Activated CD8-positive, alpha-beta memory T cell treated with anti-CD3 and anti-CD28 coated beads for 1 hour (primary cell): Measurements from ENCODE around the gene ZFAND3.
"Not testable (repeated sequence)": the region's sequence is repeated elsewhere in the genome, so short reads cannot be mapped to it uniquely, and the experiment has no call there.

Experiments used
- DNase-seq, 2 donors: peaks; one replicate each; pipeline ENCODE4 v3.0.0-alpha.2; 2020; ENCODE audit warnings: low read depth in 1 of 2; ENCODE audit errors: extremely low read depth in 1 of 2

Gene ZFAND3

DNA sequence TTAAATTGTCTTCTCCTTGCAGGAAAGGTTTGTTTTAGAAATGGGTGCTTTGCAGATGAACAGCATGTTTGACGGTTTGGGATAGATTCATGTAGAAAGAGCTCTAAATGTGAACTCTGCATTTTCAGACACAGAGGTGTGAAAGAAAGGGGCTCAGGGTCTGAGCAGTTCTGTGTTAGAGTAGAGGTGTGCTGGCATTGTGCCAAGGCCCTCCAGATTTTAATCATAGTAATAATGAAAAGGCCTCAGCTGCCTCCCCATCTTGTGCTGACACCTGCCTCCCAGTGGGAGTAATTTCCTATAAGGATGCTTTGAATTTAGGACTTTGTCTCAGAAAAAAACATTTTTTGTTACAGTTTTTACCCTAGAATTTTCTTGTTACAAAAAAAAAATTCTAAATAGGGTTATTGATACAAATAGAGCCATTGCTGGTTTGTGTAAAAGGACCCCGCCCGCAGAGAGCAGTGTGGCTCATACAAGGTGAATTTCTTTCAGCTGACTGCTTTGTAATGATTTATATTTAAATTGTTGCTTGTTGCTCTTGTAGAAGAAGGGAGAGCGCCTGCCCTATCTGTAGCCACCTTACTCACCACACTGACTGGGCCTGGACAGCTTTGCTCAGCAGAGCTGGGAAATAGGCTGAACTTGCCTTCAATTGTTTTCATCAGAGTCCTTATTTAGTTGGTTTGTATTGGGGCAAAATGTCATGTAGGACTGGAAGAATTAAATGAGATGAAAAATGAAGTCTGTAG lies 294.5 kb downstream of the ZFAND3 start:
- DNase-seq = no peak

DNA sequence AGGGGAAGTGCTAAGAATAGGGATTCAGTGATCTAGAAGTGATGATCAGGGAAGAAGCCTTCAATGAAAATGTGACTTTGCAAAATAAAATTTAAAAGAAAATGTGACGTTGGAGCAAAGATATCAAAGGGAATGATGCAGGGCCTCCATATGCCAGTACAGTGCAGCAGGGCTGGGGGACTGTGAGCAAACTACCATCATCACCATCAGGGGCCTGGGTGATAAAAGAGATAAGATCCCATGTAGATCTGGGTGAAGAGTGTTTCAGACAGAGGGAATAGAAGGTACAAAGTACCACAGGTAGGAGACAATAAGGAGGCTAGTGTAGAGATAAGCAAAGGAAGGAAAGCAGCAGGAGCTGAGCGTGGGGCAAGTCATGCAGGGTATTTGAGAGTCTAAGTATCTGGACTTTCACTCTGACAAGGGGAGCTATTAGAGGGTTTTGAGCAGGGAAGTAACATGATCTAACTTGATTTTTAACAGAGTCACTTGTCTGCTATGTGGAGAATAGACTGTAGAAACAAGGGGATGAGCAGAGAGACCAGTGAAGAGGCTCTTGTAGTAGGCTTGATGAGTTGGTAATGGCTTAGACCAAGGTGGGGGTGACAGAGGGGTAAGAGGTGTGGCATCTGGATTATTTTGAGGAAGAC lies 295.6 kb downstream of the ZFAND3 start:
- DNase-seq = no peak

GRCh38 chr6:38115626-38116008 lies 296.1 kb downstream of the ZFAND3 start:
- DNase-seq = no peak

GRCh38 chr6:38116248-38116647 lies 296.7 kb downstream of the ZFAND3 start:
- DNase-seq = no peak

GRCh38 chr6:38117281-38117680 lies 297.8 kb downstream of the ZFAND3 start:
- no peak for DNase-seq

DNA sequence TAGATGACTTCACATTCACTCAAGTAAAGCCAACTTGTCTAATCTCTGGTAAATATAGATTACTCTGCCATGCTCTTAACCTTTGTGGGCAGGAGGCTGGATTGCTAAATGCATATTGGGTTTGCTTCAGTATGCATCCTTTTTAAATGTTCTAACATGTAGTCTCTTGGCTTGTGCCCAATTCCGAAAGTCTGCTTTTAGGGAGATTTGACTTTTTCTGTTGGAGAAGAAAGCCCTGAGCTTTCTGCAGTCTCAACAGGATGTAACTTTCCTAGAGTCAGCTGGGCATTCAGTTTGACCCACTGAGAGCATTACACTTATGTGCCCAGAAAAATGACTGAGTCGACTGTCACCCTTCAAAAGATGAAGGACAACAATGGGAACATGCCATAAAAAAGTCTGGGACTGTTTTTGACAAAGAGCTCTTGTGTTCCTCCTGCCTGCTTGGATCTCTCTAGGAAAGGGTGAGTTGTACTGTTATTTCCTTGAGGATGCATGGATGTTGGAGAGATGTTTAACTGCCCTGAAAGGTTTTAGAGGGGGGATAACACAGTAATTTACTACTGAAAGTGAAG lies 299.4 kb downstream of the ZFAND3 start:
- DNase-seq = no peak

DNA sequence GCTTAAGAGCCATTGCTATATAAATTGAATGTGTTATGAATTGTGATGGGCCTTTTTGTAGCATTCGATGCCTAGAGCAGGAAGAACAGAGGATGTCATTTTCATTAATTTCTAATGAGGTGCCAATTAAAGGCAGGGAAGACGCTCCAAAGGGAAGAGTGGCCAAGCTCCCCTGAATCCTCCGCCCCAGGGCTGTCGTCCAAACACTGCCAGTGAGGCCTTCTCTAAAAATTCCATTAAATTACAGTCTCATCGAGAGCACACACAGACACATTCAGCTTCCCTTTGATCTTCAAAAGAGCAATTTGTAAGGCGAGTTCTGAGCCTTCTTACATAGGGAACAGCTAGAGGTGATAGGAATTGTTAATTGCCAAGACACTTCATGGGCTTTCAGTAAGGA lies 300.0 kb downstream of the ZFAND3 start:
- DNase-seq = no peak

DNA sequence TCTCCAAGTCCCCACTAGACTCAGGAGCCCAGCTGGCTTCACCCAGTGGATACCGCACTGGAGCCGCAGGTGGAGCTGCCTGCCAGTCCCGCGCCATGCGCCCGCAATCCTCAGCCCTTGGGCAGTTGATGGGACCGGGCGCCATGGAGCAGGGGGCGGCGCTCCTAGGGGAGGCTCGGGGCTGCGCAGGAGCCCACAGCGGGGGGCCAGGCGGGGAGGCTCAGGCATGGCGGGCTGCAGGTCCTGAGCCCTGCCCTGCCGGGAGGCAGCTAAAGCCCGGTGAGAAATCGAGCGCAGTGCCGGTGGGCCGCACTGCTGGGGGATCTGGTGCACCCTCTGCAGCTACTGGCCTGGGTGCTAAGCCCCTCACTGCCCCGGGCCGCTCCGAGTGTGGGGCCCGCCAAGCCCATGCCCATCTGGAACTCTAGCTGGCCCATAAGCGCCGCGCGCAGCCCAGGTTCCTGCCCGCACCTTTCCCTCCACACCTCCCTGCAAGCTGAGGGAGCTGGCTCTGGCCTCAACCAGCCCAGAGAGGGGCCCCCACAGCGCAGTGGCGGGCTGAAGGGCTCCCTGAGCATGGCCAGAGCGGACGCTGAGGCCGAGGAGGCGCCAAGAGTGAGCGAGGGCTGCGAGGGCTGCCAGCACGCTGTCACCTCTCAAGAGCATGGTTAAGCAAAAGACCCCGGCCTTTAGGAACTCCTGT lies 304.8 kb downstream of the ZFAND3 start:
- DNase-seq = not testable (repeated sequence)

GRCh38 chr6:38127284-38127683 lies 307.8 kb downstream of the ZFAND3 start:
- DNase-seq = no peak

DNA sequence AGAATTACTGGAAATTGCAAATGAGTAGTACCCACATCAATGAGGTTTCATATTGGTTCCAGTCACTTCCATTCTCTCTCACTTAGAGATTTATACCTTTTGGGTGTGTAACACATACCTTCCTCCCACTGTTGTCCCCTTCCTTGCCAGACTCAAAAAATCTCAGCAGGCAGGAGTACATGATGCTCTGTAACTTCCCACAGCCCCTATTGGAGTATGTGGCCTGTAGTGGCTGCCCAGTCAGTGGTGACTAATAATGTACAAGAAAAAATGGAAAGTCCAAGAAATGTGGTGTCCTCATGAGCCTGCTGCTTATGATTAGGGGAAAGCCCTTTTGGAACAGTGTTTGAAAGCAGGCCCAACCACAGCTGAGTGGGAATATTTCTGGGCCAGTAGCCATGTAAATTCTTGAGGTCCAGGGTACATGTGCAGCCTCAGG lies 312.0 kb downstream of the ZFAND3 start:
- no peak for DNase-seq

- DNase-seq = no peak
These were observed 314.6 kb downstream of the ZFAND3 start for GRCh38 chr6:38133932-38134703.

DNA sequence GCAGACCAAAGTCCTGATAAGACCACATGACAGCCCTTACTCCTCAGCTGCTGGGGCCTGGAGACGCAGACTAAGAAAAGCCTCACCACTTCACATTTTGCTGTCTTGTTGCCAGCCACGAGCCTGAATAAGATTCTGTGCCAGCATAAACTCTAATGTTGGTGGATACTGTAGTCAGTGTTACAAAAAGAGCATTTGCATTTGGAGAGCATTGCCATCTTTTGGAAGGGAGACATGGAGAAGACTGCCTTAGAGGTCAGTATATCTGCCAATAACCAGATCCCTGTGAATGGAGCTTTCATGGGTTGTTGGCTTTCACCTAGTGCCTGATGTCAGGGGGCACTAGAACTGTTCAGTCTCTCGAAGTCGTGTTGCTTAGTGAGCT lies 315.2 kb downstream of the ZFAND3 start:
- DNase-seq = no peak

GRCh38 chr6:38136547-38136946 lies 317.0 kb downstream of the ZFAND3 start:
- DNase-seq = no peak

DNA sequence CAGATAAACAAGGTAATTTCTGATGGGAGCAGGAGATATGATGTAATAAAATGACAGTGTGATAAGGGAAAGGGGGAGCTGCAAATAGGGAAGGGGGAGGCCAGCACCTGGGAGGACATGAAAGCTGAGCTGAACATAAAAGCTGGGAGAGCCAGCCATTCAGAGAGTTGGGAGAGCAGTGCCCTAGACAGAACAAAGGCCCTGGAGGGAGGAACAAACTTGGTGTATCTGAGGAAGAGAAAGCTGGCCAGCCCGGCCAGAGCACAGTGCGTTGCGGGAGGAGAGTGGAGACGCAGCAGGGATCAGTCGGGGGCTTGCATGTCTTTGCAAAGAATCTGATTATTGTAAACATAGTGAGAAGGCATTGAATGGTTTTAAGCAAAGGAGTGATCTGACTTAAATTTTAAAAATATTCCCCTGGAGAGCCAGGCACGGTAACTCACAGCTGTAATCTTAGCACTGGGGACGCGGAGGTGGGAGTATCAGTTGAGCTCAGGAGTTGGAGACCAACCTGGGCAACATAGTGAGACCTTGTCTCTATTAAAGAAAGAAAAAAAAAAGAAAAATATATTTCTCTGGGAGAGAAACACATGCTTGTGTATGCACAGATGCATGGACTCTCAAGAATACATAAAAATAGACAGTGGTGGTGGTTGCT lies 318.2 kb downstream of the ZFAND3 start:
- DNase-seq = no peak

DNA sequence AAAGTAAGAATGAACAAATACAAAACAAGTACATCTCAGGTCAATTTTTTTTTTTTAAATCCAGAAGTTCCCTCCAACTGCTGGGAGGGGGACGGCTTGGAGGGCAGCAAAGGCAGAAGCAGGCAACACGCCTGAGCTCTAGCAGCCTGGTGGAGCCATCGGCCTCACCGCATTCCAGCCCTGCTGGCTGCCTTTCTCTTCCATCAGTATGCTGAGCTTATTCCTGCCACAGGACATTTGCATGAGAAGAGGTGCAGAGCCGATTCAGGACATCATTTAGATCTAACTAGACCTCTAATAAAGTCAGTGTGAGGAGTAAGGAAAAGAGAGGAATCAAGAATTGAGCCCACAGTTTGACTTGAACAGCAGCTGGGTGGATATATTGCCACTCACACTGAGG lies 318.8 kb downstream of the ZFAND3 start:
- DNase-seq = no peak

GRCh38 chr6:38141085-38141484 lies 321.6 kb downstream of the ZFAND3 start:
- no peak for DNase-seq

DNA sequence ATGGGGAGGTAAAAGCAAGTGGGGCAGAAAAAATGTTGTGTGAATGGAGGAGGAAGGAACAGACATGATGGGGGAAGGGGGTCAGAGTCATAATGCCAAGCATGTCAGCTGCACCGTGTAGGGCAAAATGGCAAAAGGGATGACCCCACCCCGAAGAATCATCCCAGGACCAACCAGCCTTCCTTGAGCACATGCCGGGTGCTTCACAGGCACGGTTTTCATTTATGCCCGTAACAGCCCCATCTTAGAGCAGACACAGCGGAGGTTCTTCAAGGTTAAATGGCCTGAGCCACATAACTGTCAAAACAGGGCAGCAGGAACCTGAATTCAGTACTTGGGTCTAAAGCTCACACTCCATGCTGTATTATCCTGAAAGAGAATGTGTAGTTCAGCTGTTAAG lies 322.2 kb downstream of the ZFAND3 start:
- DNase-seq = no peak

- DNase-seq = no peak
These were observed 322.8 kb downstream of the ZFAND3 start for GRCh38 chr6:38142178-38142902.

- DNase-seq = no peak
These were observed 323.9 kb downstream of the ZFAND3 start for GRCh38 chr6:38143191-38144150.
